ENCODE data around the gene SLC16A14.
"Not testable (repeated sequence)": the region's sequence is repeated elsewhere in the genome, so short reads cannot be mapped to it uniquely, and the experiment has no call there.

The SLC16A14 gene, protein sequence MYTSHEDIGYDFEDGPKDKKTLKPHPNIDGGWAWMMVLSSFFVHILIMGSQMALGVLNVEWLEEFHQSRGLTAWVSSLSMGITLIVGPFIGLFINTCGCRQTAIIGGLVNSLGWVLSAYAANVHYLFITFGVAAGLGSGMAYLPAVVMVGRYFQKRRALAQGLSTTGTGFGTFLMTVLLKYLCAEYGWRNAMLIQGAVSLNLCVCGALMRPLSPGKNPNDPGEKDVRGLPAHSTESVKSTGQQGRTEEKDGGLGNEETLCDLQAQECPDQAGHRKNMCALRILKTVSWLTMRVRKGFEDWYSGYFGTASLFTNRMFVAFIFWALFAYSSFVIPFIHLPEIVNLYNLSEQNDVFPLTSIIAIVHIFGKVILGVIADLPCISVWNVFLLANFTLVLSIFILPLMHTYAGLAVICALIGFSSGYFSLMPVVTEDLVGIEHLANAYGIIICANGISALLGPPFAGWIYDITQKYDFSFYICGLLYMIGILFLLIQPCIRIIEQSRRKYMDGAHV

GRCh38 chr2:230068651-230069055, at the start of gene SLC16A14:
TSS of gene SLC16A14 (minus strand) at chr2:230068924. CDS start at chr2:230059352, 9,572 bp downstream.
- DNase-seq, result no peak

GRCh38 chr2:230106771-230107170, 38.0 kb upstream of the SLC16A14 start:
- DNase-seq, result no peak

DNA sequence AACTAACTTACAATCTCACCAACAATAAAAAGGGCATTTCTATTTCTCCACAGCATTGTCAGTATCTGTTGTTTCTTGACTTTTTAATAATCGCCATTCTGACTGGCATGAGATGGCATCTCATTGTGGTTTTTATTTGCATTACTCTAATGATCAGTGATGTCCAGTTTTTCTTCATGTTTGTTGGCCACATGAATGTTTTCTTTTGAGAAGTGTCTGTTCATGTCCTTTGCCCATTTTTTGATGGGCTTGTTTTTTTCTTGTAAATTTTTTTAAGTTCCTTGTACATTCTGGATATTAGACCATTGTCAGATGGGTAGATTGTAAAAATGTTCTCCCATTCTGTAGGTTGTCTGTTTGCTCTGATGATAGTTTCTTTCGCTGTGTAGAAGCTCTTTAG, 33.2 kb upstream of the SLC16A14 start:
- DNase-seq, result not testable (repeated sequence)

GRCh38 chr2:230097841-230098240, 29.1 kb upstream of the SLC16A14 start:
- DNase-seq, result no peak

DNA sequence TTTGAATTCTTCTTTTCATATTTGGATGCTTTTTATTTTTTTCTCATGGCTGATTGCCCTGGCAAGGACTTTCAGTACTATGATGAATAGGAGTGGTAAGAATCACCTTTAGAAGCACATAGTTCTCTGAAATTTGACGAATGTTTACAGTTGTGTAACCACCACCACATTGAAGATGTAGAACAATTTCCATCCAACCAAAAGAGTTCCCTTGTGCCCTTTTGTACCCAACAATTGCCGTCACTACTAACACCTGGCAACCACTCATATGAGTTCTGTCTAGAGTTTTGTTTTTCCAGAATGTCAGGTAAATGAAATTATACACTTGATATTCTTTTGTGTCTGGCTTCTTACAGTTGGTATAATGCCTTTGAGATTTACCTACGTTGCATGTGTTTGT, 28.7 kb upstream of the SLC16A14 start:
- DNase-seq, result no peak

DNA sequence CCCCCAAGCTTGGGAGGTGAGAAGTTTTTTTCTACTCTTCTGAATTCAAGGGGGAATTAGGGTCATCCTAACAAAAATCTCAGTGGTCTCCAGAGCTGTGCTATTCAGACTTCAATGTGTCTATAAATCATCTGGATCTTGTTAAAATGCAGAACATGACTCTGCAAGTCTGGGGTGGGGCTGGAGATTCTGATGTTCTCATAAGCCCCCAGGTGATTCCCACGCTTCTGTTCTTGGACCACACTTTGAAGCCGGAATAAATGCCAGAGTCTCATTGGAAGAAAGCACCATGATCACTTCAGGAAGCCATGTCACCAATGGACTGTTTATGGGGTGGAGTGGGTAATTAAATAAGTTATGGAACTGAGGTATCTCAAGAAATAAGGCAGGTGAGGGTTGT, 22.2 kb upstream of the SLC16A14 start:
- no peak for DNase-seq

GRCh38 chr2:230085201-230085600, 16.5 kb upstream of the SLC16A14 start:
- DNase-seq, result no peak

GRCh38 chr2:230077851-230078547, 9.3 kb upstream of the SLC16A14 start:
- DNase-seq, result no peak

GRCh38 chr2:230076819-230077218, 8.1 kb upstream of the SLC16A14 start:
- no peak for DNase-seq

DNA sequence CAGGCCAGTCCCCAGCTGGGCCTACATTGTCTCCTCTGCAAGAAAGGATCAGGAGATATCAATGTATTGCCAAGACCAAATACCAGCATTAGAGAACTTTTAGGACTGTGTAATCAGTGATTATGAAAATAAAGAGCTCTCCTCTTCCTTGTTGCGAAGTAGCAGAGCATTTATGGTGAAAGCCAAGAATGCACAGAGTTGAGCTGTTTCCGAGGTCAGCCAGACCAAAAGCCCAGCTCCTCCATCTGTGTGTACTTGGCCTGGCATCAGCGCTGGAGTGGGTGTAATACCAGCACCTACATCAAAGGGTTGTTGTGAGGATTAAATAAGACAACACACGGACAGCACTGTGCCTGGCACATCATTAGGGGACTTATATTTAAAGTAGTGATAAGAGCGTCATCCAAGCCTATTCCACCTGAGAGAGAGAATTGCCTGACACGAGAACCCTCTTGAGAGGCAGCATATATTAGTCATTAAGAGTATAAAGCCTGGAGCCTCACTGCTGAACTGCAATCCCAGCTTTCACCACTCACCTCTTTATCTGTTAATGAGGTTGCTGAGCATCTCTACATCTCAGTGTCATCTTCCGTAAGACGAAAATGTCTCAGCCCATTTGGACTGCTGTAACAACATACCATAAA, 7.4 kb upstream of the SLC16A14 start:
- no peak for DNase-seq

- DNase-seq, result no peak
Measured at GRCh38 chr2:230071421-230071820, 2.7 kb upstream of the SLC16A14 start.

- no peak for DNase-seq
Measured at GRCh38 chr2:230069402-230069801, 678 bp upstream of the SLC16A14 start.

DNA sequence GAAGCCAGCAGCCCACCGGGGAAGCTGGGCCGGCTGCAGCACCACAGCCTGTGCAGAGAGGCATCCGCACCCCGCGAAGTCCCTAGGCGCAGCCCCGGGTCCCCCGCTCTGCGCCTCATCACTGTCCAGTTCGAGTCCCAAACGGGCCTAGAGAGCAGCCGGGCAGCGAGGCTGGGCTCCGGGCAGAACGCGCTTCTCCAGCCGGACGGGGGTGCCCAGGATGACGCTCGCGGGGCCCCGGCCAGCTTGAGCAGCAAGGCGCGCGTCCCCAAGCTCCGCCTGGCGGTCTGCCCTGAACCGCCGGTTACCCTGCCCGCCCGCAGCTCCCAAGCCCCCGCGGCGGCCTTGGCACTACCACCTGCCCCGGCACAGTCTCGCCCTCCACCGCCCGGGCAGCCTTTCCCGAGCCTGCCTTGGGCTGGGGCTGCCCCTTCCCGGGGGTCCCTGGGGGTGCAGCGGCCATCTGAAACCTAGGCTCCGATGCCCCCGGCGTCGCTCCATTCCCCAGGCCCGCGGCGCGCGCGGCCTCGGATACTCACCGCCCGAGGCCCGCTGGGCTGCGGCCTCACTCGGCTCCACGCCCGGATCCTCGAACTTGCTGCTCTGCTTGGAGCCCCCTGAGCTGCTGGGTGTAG, 591 bp downstream of the SLC16A14 start:
- no peak for DNase-seq

GRCh38 chr2:230060672-230061293, 7.9 kb downstream of the SLC16A14 start:
- DNase-seq, result no peak

- no peak for DNase-seq
Measured at GRCh38 chr2:230053753-230054478, 14.8 kb downstream of the SLC16A14 start.

- no peak for DNase-seq
Measured at GRCh38 chr2:230052299-230052698, 16.4 kb downstream of the SLC16A14 start.

DNA sequence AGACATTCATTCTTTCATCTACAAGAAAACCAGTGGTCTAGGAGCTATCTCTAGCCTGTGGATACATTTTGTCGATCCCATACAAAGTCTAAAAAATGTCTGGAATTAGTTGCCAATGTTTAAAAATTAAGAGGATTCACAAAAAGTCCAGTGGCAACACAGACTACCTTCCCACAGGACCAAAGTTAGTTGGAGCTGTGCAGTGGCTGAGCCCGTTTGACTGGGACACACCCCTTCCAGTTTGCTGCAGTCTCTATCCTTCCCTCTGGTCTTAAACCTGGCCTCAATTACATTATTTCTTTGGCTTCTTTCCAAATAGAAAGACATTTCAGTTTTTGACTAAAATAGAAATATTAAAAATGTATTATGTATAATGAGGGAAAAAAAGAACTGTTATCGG, 18.6 kb downstream of the SLC16A14 start:
- no peak for DNase-seq

GRCh38 chr2:230048010-230048671, 20.6 kb downstream of the SLC16A14 start:
- DNase-seq, result no peak

GRCh38 chr2:230046491-230046890, 22.2 kb downstream of the SLC16A14 start:
- DNase-seq, result no peak

- no peak for DNase-seq
Measured at GRCh38 chr2:230043461-230043860, 25.3 kb downstream of the SLC16A14 start.

- DNase-seq, result no peak
Measured at GRCh38 chr2:230043025-230043424, 25.7 kb downstream of the SLC16A14 start.

All from NCI-H1417 treated with DMSO at 0.1 percent for 48 hours (cell line).